AG09319 (cell line): ENCODE results near the gene CDKN3.

ENCODE experiments used
- DNase-seq: peaks from one replicate; pipeline ENCODE4 v3.0.0-alpha.2; 2010; ENCODE audit warnings: low read depth; ENCODE audit errors: extremely low read depth
- TF ChIP-seq, protein P1 (sequence below): IDR thresholded peaks from 2 replicates; pipeline ENCODE4 v1.5.1; 2011; ENCODE audit warnings: low read depth, mild to moderate bottlenecking, inconsistent platforms, low read length, moderate library complexity

Gene CDKN3

DNA sequence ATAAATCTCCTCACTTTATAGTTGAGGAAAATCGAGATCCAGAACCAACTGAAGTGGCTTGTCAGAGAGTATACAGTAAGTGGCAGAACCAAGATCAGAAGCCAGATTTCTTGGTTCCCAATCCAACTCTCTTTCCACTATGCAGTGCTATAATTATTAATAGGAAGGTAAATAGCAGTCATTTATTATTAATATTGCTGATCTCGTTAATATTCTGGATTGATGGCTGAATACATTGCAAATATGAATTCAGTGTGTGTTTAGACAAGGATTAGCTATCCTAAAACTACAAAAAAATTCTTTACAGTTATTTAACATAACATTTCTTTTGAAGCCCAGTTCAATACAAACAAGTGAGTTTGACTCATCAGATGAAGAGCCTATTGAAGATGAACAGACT is 2.8 kb downstream of the CDKN3 start:
- DNase-seq = no peak
- TF ChIP-seq, protein P1, sequence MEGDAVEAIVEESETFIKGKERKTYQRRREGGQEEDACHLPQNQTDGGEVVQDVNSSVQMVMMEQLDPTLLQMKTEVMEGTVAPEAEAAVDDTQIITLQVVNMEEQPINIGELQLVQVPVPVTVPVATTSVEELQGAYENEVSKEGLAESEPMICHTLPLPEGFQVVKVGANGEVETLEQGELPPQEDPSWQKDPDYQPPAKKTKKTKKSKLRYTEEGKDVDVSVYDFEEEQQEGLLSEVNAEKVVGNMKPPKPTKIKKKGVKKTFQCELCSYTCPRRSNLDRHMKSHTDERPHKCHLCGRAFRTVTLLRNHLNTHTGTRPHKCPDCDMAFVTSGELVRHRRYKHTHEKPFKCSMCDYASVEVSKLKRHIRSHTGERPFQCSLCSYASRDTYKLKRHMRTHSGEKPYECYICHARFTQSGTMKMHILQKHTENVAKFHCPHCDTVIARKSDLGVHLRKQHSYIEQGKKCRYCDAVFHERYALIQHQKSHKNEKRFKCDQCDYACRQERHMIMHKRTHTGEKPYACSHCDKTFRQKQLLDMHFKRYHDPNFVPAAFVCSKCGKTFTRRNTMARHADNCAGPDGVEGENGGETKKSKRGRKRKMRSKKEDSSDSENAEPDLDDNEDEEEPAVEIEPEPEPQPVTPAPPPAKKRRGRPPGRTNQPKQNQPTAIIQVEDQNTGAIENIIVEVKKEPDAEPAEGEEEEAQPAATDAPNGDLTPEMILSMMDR = no peak

DNA sequence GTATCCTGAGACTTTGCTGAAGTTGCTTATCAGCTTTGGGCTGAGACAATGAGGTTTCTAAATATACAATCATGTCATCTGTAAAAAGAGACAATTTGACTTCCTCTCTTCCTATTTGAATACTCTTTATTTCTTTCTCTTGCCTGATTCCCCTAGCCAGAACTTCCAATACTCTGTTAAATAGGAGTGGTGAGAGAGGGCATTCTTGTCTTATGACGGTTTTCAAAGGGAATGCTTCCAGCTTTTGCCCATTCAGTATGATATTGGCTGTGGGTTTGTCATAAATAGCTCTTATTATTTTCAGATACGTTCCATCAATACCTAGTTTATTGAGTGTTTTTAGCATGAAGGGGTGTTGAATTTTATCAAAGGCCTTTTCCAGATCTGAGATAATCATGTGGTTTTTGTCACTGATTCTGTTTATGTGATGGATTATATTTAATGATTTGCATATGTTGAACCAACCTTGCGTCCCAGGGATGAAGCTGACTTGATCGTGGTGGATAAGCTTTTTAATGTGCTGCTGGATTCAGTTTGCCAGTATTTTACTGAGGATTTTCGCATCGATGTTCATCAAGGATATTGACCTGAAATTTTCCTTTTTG is 6.7 kb downstream of the CDKN3 start:
- peak; percentile 14 for DNase-seq

DNA sequence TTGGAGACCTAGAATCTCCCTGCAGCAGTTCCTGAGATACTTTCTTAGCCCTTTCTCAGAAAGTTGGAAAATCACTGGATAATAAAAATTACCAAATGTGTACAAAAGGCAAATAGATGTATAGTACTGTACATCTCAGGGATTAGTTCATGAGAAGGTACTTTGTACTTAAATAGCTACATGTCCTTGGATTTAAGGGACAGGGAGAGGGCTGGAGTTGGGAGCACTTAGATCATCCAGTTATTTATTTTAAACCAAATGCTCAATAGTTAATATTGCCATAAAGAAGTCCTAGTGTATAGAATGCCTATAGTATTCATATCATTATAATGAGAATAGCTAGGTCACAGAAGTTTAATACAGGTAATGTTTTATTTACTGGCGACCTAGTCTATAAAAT is 13.4 kb downstream of the CDKN3 start:
- DNase-seq = no peak
- TF ChIP-seq, protein P1 = no peak

GRCh38 chr14:54411371-54411770 is 14.6 kb downstream of the CDKN3 start:
- DNase-seq = no peak
- TF ChIP-seq, protein P1 = no peak

GRCh38 chr14:54420478-54421142 is 23.8 kb downstream of the CDKN3 start:
- DNase-seq = no peak
- TF ChIP-seq, protein P1 = peak; percentile 70

DNA sequence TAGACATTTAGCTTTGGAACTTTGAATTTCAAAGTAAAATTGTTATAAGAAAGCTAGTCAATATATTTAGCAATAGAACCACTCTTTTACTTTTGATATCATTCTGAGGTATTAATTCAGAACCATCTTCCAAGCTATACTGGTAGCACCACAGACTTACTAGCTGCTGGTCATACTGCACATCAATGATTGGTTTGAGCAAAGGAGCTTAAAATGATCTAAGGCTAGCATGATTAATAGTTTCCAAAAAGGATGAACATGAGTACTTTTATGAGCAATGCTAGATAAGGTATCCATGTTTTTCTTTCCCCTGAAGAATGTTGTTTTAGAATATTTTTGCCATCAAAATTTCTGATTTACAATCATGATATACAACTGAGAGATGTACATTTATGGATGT is 27.2 kb downstream of the CDKN3 start:
- TF ChIP-seq, protein P1 = no peak
- no peak for DNase-seq

DNA sequence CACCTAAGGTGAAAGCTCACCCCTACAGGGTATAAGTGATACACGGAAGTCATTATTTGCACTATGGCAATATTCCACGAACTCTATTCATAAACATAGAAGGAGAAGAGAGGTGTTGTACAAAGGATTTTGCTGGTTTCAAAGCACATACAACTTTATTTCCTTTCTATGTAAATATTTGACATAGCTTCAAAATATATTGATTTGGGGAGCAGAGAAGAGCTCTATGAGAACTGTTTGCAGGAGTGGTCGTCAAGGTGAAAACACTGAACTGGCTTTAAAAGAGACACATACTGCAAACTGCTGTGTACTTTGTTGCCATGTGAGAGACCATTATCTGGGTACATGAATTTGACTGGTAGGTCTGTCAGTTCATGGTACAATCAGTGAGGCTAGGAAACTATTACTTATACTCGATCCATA is 27.7 kb downstream of the CDKN3 start:
- TF ChIP-seq, protein P1 = no peak
- no peak for DNase-seq

- TF ChIP-seq, protein P1 = no peak
- no peak for DNase-seq
Observed at GRCh38 chr14:54425068-54425467, 28.3 kb downstream of the CDKN3 start.
